H1 (cell line): ENCODE results near the gene ESCO1. TPM values are rescaled to one million over a fixed set of nuclear protein-coding genes. Genes with fewer than 3 reads are reported as not detected.

Experiments used
- CTCF ChIA-PET: fragments of 300-600 bp; sonication (Branson Sonifier 250); formaldehyde crosslinking; loops from one replicate; lab custom pipeline; 2021; ENCODE audit not compliant: partially characterized antibody; lab: Charles Lee
- POLR2A ChIA-PET: fragments of 300-600 bp; sonication (Branson Sonifier 250); formaldehyde crosslinking; loops from one replicate; lab custom pipeline; 2021; ENCODE audit warnings: inconsistent platforms; ENCODE audit not compliant: partially characterized antibody; lab: Charles Lee
- DNase-seq, 2 experiments: peaks; one replicate each; pipeline versions ENCODE4 v3.0.0 to v3.0.0-alpha.2; 2010 to 2022; ENCODE audit warnings: low spot score in 2 of 2, low read depth in 1 of 2, mixed read lengths in 1 of 2
- FAIRE-seq: peaks from 2 replicates; lab custom pipeline; 2011; peaks lifted over from hg19 to GRCh38; lab: Jason Lieb, UNC
- H2AFZ ChIP-seq: 2 replicates; pipeline ENCODE4 v1.8.1; 2012; ENCODE audit warnings: low read length, inconsistent platforms
- H2AK5ac ChIP-seq: 2 replicates; pipeline ENCODE4 v1.6.1; 2013; ENCODE audit warnings: low read depth, low read length
- H2BK120ac ChIP-seq: replicated peaks from 2 replicates; pipeline ENCODE3; 2013; ENCODE audit warnings: low read depth, low read length, inconsistent platforms
- H2BK12ac ChIP-seq: 2 replicates; pipeline ENCODE4 v1.6.1; 2013; ENCODE audit warnings: low read depth, low read length
- H2BK15ac ChIP-seq: 2 replicates; pipeline ENCODE4 v1.6.1; 2013; ENCODE audit warnings: low read length
- H2BK20ac ChIP-seq: 2 replicates; pipeline ENCODE4 v1.6.1; 2013; ENCODE audit warnings: low read length
- H2BK5ac ChIP-seq: 2 replicates; pipeline ENCODE4 v1.6.1; 2013; ENCODE audit warnings: low read depth, low read length
- H3K14ac ChIP-seq: 2 replicates; pipeline ENCODE4 v1.6.1; 2013; ENCODE audit warnings: inconsistent platforms; ENCODE audit not compliant: insufficient read length
- H3K18ac ChIP-seq: 2 replicates; pipeline ENCODE4 v1.6.1; 2013; ENCODE audit warnings: low read length; ENCODE audit errors: extremely low read depth
- H3K23ac ChIP-seq: 2 replicates; pipeline ENCODE4 v1.6.1; 2013; ENCODE audit warnings: inconsistent platforms; ENCODE audit not compliant: insufficient read length
- H3K23me2 ChIP-seq: 2 replicates; pipeline ENCODE4 v1.6.1; 2013; ENCODE audit warnings: low read depth, low read length
- H3K27ac ChIP-seq: 2 replicates; pipeline ENCODE4 v1.6.1; 2011; ENCODE audit warnings: low read depth, low read length, inconsistent platforms
- H3K27me3 ChIP-seq, 4 experiments: replicated peaks in 1 of 4; 1 replicate in 1 of 4; 2 replicates in 3 of 4; pipeline versions ENCODE4 v1.6.1 to v1.8.1; 2011 to 2013; ENCODE audit warnings: low read length in 3 of 4, mild to moderate bottlenecking in 3 of 4, inconsistent platforms in 2 of 4, mixed read lengths in 2 of 4, moderate library complexity in 1 of 4; ENCODE audit not compliant: control insufficient read depth in 3 of 4, insufficient read depth in 3 of 4; ENCODE audit errors: extremely low read depth in 1 of 4
- H3K36me3 ChIP-seq, 4 experiments: 2 replicates each; pipeline versions ENCODE4 v1.6.1 to v1.8.1; 2011 to 2013; ENCODE audit warnings: mild to moderate bottlenecking in 4 of 4, low read length in 3 of 4, moderate library complexity in 2 of 4, control low read depth in 1 of 4, inconsistent platforms in 1 of 4; ENCODE audit not compliant: insufficient read depth in 4 of 4, control insufficient read depth in 2 of 4
- H3K4ac ChIP-seq: replicated peaks from 2 replicates; pipeline ENCODE3; 2013; ENCODE audit warnings: low read length, low read depth, mixed read lengths, inconsistent platforms; ENCODE audit not compliant: insufficient read length
- H3K4me1 ChIP-seq, 4 experiments: replicated peaks in 1 of 4; 1 replicate in 1 of 4; 2 replicates in 3 of 4; pipeline versions ENCODE4 v1.6.1 to v1.8.1; 2011 to 2013; ENCODE audit warnings: low read length in 3 of 4, inconsistent platforms in 2 of 4, mixed read lengths in 1 of 4; ENCODE audit not compliant: insufficient read depth in 4 of 4, control insufficient read depth in 3 of 4
- H3K4me2 ChIP-seq, 2 experiments: 2 replicates each; pipeline versions ENCODE4 v1.6.1 to v1.8.1; 2011 to 2013; ENCODE audit warnings: low read depth in 2 of 2, low read length in 2 of 2, control low read depth in 1 of 2, inconsistent platforms in 1 of 2, mild to moderate bottlenecking in 1 of 2; ENCODE audit not compliant: insufficient read depth in 1 of 2
- H3K4me3 ChIP-seq, 4 experiments: fragments of 200-600, 300-600 bp in 1 of 4; sonication (generic), shearing (Covaris generic), sonication (Bioruptor Twin) in 1 of 4; 2 replicates each; pipeline versions ENCODE4 v1.5.1 to v1.8.1; 2011 to 2016; ENCODE audit warnings: low read length in 4 of 4, low read depth in 3 of 4, control low read depth in 2 of 4, inconsistent platforms in 2 of 4, mild to moderate bottlenecking in 2 of 4, mixed read lengths in 1 of 4, moderate library complexity in 1 of 4; ENCODE audit not compliant: insufficient read depth in 2 of 4; ENCODE audit errors: extremely low read depth in 1 of 4
- H3K56ac ChIP-seq: replicated peaks from 2 replicates; pipeline ENCODE3; 2013; ENCODE audit warnings: low read depth, mild to moderate bottlenecking, mixed read lengths, low read length, inconsistent platforms; ENCODE audit not compliant: insufficient read length
- H3K79me1 ChIP-seq: 2 replicates; pipeline ENCODE4 v1.6.1; 2013; ENCODE audit warnings: low read depth, low read length, control low read depth
- H3K79me2 ChIP-seq, 2 experiments: 2 replicates each; pipeline versions ENCODE4 v1.6.1 to v1.8.1; 2012 to 2013; ENCODE audit warnings: low read length in 2 of 2, mild to moderate bottlenecking in 2 of 2, inconsistent platforms in 1 of 2; ENCODE audit not compliant: insufficient read depth in 2 of 2, control insufficient read depth in 1 of 2
- H3K9ac ChIP-seq, 4 experiments: replicated peaks in 1 of 4; 1 replicate in 1 of 4; 2 replicates in 3 of 4; pipeline versions ENCODE4 v1.6.1 to v1.8.1; 2011 to 2013; ENCODE audit warnings: low read depth in 3 of 4, low read length in 3 of 4, control low read depth in 2 of 4, mild to moderate bottlenecking in 2 of 4, moderate library complexity in 2 of 4, inconsistent platforms in 1 of 4; ENCODE audit errors: extremely low read depth in 1 of 4
- H3K9me3 ChIP-seq, 2 experiments: 2 replicates each; pipeline versions ENCODE4 v1.6.1 to v1.8.1; 2012 to 2013; ENCODE audit warnings: mild to moderate bottlenecking in 2 of 2, moderate library complexity in 2 of 2, control low read depth in 1 of 2, inconsistent platforms in 1 of 2, low read depth in 1 of 2, low read length in 1 of 2, mixed read lengths in 1 of 2; ENCODE audit not compliant: insufficient read depth in 2 of 2
- H4K20me1 ChIP-seq, 2 experiments: replicated peaks in 1 of 2; 2 replicates each; pipeline versions ENCODE3 to v1.8.1; 2011 to 2013; ENCODE audit warnings: inconsistent platforms in 2 of 2, low read length in 2 of 2, mild to moderate bottlenecking in 1 of 2; ENCODE audit not compliant: insufficient read depth in 2 of 2, control insufficient read depth in 1 of 2
- H4K5ac ChIP-seq: 2 replicates; pipeline ENCODE4 v1.6.1; 2013; ENCODE audit warnings: low read length, low read depth, mixed read lengths, inconsistent platforms; ENCODE audit not compliant: insufficient read length
- H4K8ac ChIP-seq: 2 replicates; pipeline ENCODE4 v1.8.0; 2013; ENCODE audit warnings: mild to moderate bottlenecking, moderate library complexity, low read length, inconsistent platforms; ENCODE audit not compliant: insufficient read depth; ENCODE audit errors: extremely low read depth
- H4K91ac ChIP-seq: replicated peaks from 2 replicates; pipeline ENCODE3; 2013; ENCODE audit warnings: low read length, mixed read lengths, inconsistent platforms; ENCODE audit not compliant: insufficient read length
- BACH1 ChIP-seq: IDR thresholded peaks from 2 replicates; pipeline ENCODE4 v1.6.1; 2012; ENCODE audit warnings: low read length, improper control_type of control experiment
- CBX8 ChIP-seq: fragments of 300-800, 300-1000 bp; sonication (generic); IDR thresholded peaks from 2 replicates; pipeline ENCODE4 v1.7.1; 2016; ENCODE audit warnings: low read depth, low read length, borderline replicate concordance
- CHD1 ChIP-seq: IDR thresholded peaks from 2 replicates; pipeline ENCODE4 v1.6.1; 2012; ENCODE audit warnings: low read depth, low read length, improper control_type of control experiment
- FOSL1 ChIP-seq: IDR thresholded peaks from 2 replicates; pipeline ENCODE4 v1.6.1; 2011; ENCODE audit warnings: mild to moderate bottlenecking, low read depth, low read length, moderate library complexity; ENCODE audit not compliant: insufficient read depth
- GTF2F1 ChIP-seq: IDR thresholded peaks from 2 replicates; pipeline ENCODE4 v1.6.1; 2012; ENCODE audit warnings: low read depth, low read length, improper control_type of control experiment, borderline replicate concordance
- HDAC2 ChIP-seq, 2 experiments: fragments of 300-600 bp in 1 of 2; sonication (generic) in 1 of 2; IDR thresholded peaks; 2 replicates each; pipeline ENCODE4 v1.6.1; 2011 to 2012; ENCODE audit warnings: low read depth in 2 of 2, low read length in 2 of 2, mild to moderate bottlenecking in 2 of 2, moderate library complexity in 2 of 2, borderline replicate concordance in 1 of 2, inconsistent platforms in 1 of 2
- POLR2AphosphoS5 ChIP-seq: IDR thresholded peaks from 2 replicates; pipeline ENCODE4 v1.6.1; 2011; ENCODE audit warnings: low read depth, low read length
- POU5F1 ChIP-seq: IDR thresholded peaks from 2 replicates; pipeline ENCODE4 v1.6.1; 2011; ENCODE audit warnings: low read depth, mild to moderate bottlenecking, low read length, moderate library complexity
- SIX5 ChIP-seq: IDR thresholded peaks from 2 replicates; pipeline ENCODE4 v1.6.1; 2011; ENCODE audit warnings: mild to moderate bottlenecking, low read depth, low read length
- SUZ12 ChIP-seq: fragments of 200-600 bp; sonication (generic); IDR thresholded peaks from 2 replicates; pipeline ENCODE4 v1.6.1; 2012; ENCODE audit warnings: mild to moderate bottlenecking, inconsistent platforms, low read length, moderate library complexity, mixed read lengths
- WGBS, 2 experiments: shearing (Covaris generic) in 1 of 2; methylation state at CpG; one replicate each; pipeline versions ENCODE4 v1.1.6 to v1.1.7; 2013 to 2015; ENCODE audit warnings: low lambda C conversion rate in 2 of 2, mixed read lengths in 2 of 2, inconsistent platforms in 1 of 2, low coverage in 1 of 2, missing lambda C conversion rate in 1 of 2; ENCODE audit not compliant: insufficient replicate concordance in 2 of 2, insufficient coverage in 1 of 2, insufficient read length in 1 of 2; ENCODE audit errors: extremely low coverage in 1 of 2, missing lambda C conversion rate in 1 of 2; 5-methylcytosine and 5-hydroxymethylcytosine counted together
- polyA plus RNA-seq, 7 experiments: library from polyadenylated mRNA; depleted of rRNA in 3 of 7; stranded (reverse) in 5 of 7; unstranded in 2 of 7; fragments of >200 nt in 5 of 7; fragments of 200-250 nt in 2 of 7; gene quantifications; 1 replicate in 5 of 7; 2 replicates in 1 of 7; 4 replicates in 1 of 7; pipeline versions ENCODE4 v1.2.1 to v1.2.3, GENCODE V29; 2011 to 2013; ENCODE audit warnings: missing spikeins in 2 of 7, mixed read lengths in 2 of 7
- total RNA-seq: library from RNA; stranded (reverse); fragmentation: NEBNext Ultra II Directional; extraction: Animal tissue kit (Norgen Biotek cat#: 25700); gene quantifications from 2 replicates; pipeline ENCODE4 v1.2.1, GENCODE V29; 2021
- TF ChIP-seq, protein P1 (sequence below): IDR thresholded peaks from 2 replicates; pipeline ENCODE4 v1.6.1; 2011; ENCODE audit warnings: low read length, improper control_type of control experiment

The ESCO1 gene
- total and polyA plus RNA-seq, 2 of the 8 experiments (the other 6 are each of a cell fraction or from before 2014, with no cell fraction given): 5.8 to 48.3 TPM

DNA sequence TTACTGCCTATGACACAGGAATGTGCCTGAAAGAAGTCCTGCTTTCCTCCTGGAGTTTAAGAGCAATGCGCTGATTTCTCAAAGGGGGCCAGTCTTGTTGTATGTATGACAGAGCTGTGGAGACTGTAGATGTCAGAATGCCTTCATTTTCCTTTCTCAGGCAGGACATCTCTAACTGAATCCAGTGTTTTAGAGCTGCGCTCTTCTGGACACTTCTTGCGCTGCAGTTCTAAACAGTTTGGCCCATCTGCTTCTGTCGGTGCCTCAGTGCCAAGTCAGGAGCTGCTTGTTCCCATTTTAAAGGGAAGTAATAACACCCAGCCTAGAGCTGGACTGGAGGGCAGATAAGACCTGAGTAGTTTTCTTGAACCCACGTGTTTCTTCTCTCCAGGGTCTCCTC, 91.4 kb downstream of the ESCO1 start:
- ChIA-PET CTCF (interaction anchor here (0.5 to 1.2 kb wide), 3 partner anchors 19 to 121 kb away, joined by 3 read pairs; no protein-coding TSS in a partner anchor), POLR2A (interaction anchor here (1.0 to 1.6 kb wide), 3 partner anchors 9 to 107 kb away, joined by 3 read pairs; no protein-coding TSS in a partner anchor)
- H4K8ac ChIP-seq: no peak overlapping the region
- H2BK120ac ChIP-seq: no peak overlapping the region
- no peak overlapping the region for H2BK20ac ChIP-seq
- no peak overlapping the region for H3K27ac ChIP-seq
- 90% methylated on average over 5 of the region's 5 CpGs; no CpG with 5 or more reads in 1 of the 2 experiments for WGBS, 2 experiments
- no peak overlapping the region for H3K4me2 ChIP-seq
- no peak overlapping the region for H3K4me3 ChIP-seq
- peaks cover 0 to 7% (median 3%) of the 10 kb centered on the region in 4 experiments; a peak in 3 of 8 replicates for H3K36me3 ChIP-seq
- H3K18ac ChIP-seq: no peak overlapping the region
- no peak overlapping the region for H3K4ac ChIP-seq
- no peak overlapping the region for H2BK15ac ChIP-seq
- peak in 1 of 2 experiments; percentile 38 for DNase-seq
- no peak overlapping the region for H3K23ac ChIP-seq
- H3K27me3 ChIP-seq: no peaks in the 10 kb centered on the region
- no peaks in the 10 kb centered on the region; a peak in 1 of 4 replicates for H3K9me3 ChIP-seq
- H2AFZ ChIP-seq: no peak overlapping the region
- H3K79me2 ChIP-seq: no peaks in the 10 kb centered on the region
- H3K56ac ChIP-seq: no peak overlapping the region
- H3K9ac ChIP-seq: no peak overlapping the region
- H3K14ac ChIP-seq: no peak overlapping the region
- H2BK5ac ChIP-seq: no peak overlapping the region
- no peak overlapping the region for H4K91ac ChIP-seq
- H2BK12ac ChIP-seq: no peak overlapping the region
- no peaks in the 10 kb centered on the region for H3K23me2 ChIP-seq
- FAIRE-seq: no peak
- peaks cover 0 to 6% (median 0%) of the 10 kb centered on the region in 4 experiments; a peak in 1 of 7 replicates for H3K4me1 ChIP-seq
- H4K5ac ChIP-seq: no peak overlapping the region
- H2AK5ac ChIP-seq: no peak overlapping the region
- H4K20me1 ChIP-seq: peaks cover 0 to 2% of the 10 kb centered on the region in 2 experiments
- 0 out of 2 replicates have a peak, but pooled peaks cover 2% of the 10 kb centered on the region for H3K79me1 ChIP-seq
- no peak for TF ChIP-seq SUZ12
- TF ChIP-seq HDAC2 (IDR thresholded peaks at IDR 0.05; ENCODE audit: borderline replicate concordance in 1 of 2, low read depth in 2 of 2, low read length in 2 of 2): no peak
- TF ChIP-seq POU5F1: no peak
- TF ChIP-seq CBX8: no peak
- TF ChIP-seq, protein P1, sequence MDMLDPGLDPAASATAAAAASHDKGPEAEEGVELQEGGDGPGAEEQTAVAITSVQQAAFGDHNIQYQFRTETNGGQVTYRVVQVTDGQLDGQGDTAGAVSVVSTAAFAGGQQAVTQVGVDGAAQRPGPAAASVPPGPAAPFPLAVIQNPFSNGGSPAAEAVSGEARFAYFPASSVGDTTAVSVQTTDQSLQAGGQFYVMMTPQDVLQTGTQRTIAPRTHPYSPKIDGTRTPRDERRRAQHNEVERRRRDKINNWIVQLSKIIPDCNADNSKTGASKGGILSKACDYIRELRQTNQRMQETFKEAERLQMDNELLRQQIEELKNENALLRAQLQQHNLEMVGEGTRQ: no peak
- no peak for TF ChIP-seq FOSL1
- TF ChIP-seq CHD1: no peak
- no peak for TF ChIP-seq BACH1
- TF ChIP-seq SIX5: no peak
- TF ChIP-seq GTF2F1: no peak
- no peak for TF ChIP-seq POLR2AphosphoS5
